Smooth muscle cell (in vitro differentiated cells): Measurements from ENCODE around the gene OGFOD3. TPM values are rescaled to one million over a fixed set of nuclear protein-coding genes. Genes with fewer than 3 reads are reported as not detected.
"Not testable (repeated sequence)": the region's sequence is repeated elsewhere in the genome, so short reads cannot be mapped to it uniquely, and the experiment has no call there.

ENCODE experiments used
- DNase-seq: peaks from one replicate; lab custom pipeline; 2025; ENCODE audit not compliant: unreplicated experiment; lab: John Stamatoyannopoulos, UW
- H2AFZ ChIP-seq: fragments of 200-600 bp; sonication (generic); 2 replicates; pipeline ENCODE4 v1.6.0; 2016; ENCODE audit warnings: antibody characterized with exemption, low read depth, mild to moderate bottlenecking
- H3F3A ChIP-seq: fragments of 200-600 bp; sonication (generic); 2 replicates; pipeline ENCODE4 v1.6.0; 2017; ENCODE audit warnings: antibody characterized with exemption, low read depth
- H3K27ac ChIP-seq: fragments of 200-600 bp; sonication (generic); 2 replicates; pipeline ENCODE4 v1.5.1; 2016; ENCODE audit warnings: low read depth, mild to moderate bottlenecking
- H3K27me3 ChIP-seq: fragments of 200-600 bp; sonication (generic); 2 replicates; pipeline ENCODE4 v1.6.1; 2016; ENCODE audit warnings: low read depth, mild to moderate bottlenecking
- H3K36me3 ChIP-seq: fragments of 200-600 bp; sonication (generic); 2 replicates; pipeline ENCODE4 v1.5.1; 2016; ENCODE audit warnings: low read depth
- H3K4me1 ChIP-seq: fragments of 200-600 bp; sonication (generic); 2 replicates; pipeline ENCODE4 v1.5.1; 2016; ENCODE audit warnings: low read depth
- H3K4me2 ChIP-seq: fragments of 200-600 bp; sonication (generic); 2 replicates; pipeline ENCODE4 v1.6.0; 2016; ENCODE audit warnings: mild to moderate bottlenecking
- H3K4me3 ChIP-seq: fragments of 200-600 bp; sonication (generic); 2 replicates; pipeline ENCODE4 v1.5.1; 2016; ENCODE audit warnings: mild to moderate bottlenecking
- H3K79me2 ChIP-seq: fragments of 200-600 bp; sonication (generic); 2 replicates; pipeline ENCODE4 v1.6.0; 2016; ENCODE audit warnings: low read depth, mild to moderate bottlenecking
- H3K9ac ChIP-seq: fragments of 200-600 bp; sonication (generic); 2 replicates; pipeline ENCODE4 v1.6.0; 2016; ENCODE audit warnings: low read depth
- H3K9me3 ChIP-seq: fragments of 200-600 bp; sonication (generic); replicated peaks from 2 replicates; pipeline ENCODE4 v1.5.1; 2016; ENCODE audit warnings: low read depth
- H4K20me1 ChIP-seq: fragments of 200-600 bp; sonication (generic); 2 replicates; pipeline ENCODE4 v1.6.0; 2016; ENCODE audit warnings: low read depth
- CTCF ChIP-seq: fragments of 200-600 bp; sonication (generic); IDR thresholded peaks from 2 replicates; pipeline ENCODE4 v1.5.1; 2017; ENCODE audit warnings: borderline replicate concordance, mild to moderate bottlenecking, antibody characterized with exemption; ENCODE audit not compliant: insufficient read depth, poor library complexity, severe bottlenecking
- WGBS: methylation state at CpG from one replicate; pipeline ENCODE4 v1.1.7; 2016; ENCODE audit warnings: low lambda C conversion rate; 5-methylcytosine and 5-hydroxymethylcytosine counted together
- polyA plus RNA-seq: library from polyadenylated mRNA; unstranded; fragments of >200 nt; fragmentation: Nextera tagmentation; extraction: Ambion mirVana; gene quantifications from 2 replicates; pipeline ENCODE4 v1.2.1, GENCODE V29; 2016
- total RNA-seq: library from RNA; depleted of rRNA; stranded (reverse); fragments of >200 nt; gene quantifications from 2 replicates; pipeline ENCODE4 v1.2.3, GENCODE V29; 2014

The OGFOD3 gene
- total and polyA plus RNA-seq, 2 experiments from 2014 or later, result 10.5 to 30.4 TPM

- H2AFZ ChIP-seq, result no peak overlapping the region
- H3K27ac ChIP-seq, result no peak overlapping the region
- no peak overlapping the region for H3K4me3 ChIP-seq
- no peak for TF ChIP-seq CTCF
- WGBS, result 92% methylated on average over 6 of the region's 6 CpGs
- no peaks in the 10 kb centered on the region for H3K79me2 ChIP-seq
- no peaks in the 10 kb centered on the region for H3K36me3 ChIP-seq
- no peaks in the 10 kb centered on the region for H3K4me1 ChIP-seq
- H3K9ac ChIP-seq, result no peak overlapping the region
- no peak for DNase-seq
- H3F3A ChIP-seq, result no peaks in the 10 kb centered on the region
- H4K20me1 ChIP-seq, result no peaks in the 10 kb centered on the region
- H3K4me2 ChIP-seq, result no peak overlapping the region
- no peaks in the 10 kb centered on the region for H3K27me3 ChIP-seq
- no peaks in the 10 kb centered on the region for H3K9me3 ChIP-seq
Measured at GRCh38 chr17:82361885-82362633, 56.3 kb downstream of the OGFOD3 start.

GRCh38 chr17:82359451-82360074 lies 58.8 kb downstream of the OGFOD3 start:
- H3K4me1 ChIP-seq, H3K27me3 ChIP-seq, H4K20me1 ChIP-seq, H3K27ac ChIP-seq, H3K36me3 ChIP-seq, H3K79me2 ChIP-seq, H3K4me2 ChIP-seq, H3F3A ChIP-seq, DNase-seq, H2AFZ ChIP-seq, H3K4me3 ChIP-seq, H3K9me3 ChIP-seq, H3K9ac ChIP-seq: not testable (repeated sequence)
- no CpG with 5 or more reads among the region's 1 CpG for WGBS

GRCh38 chr17:82358465-82359350 lies 59.7 kb downstream of the OGFOD3 start, which contains the start of gene TEX19:
Gene TEX19 (plus strand): TSS chr17:82359247. CDS start chr17:82362151, 2,904 bp downstream.
- 86% methylated on average over 21 of the region's 21 CpGs for WGBS
- H2AFZ ChIP-seq, result no peak within 1 kb of the TSS
- no peaks in the 10 kb centered on the region for H3K9me3 ChIP-seq
- H3K27me3 ChIP-seq, result no peaks in the 10 kb centered on the region
- no peaks in the 10 kb centered on the region for H3K4me1 ChIP-seq
- no peak within 1 kb of the TSS for H3K4me3 ChIP-seq
- no peak for DNase-seq
- no peaks in the 10 kb centered on the region for H3K79me2 ChIP-seq
- H3K9ac ChIP-seq, result no peak within 1 kb of the TSS
- H3F3A ChIP-seq, result no peaks in the 10 kb centered on the region
- H3K36me3 ChIP-seq, result no peaks in the 10 kb centered on the region
- no peak within 1 kb of the TSS for H3K27ac ChIP-seq
- H4K20me1 ChIP-seq, result no peaks in the 10 kb centered on the region
- no peak within 1 kb of the TSS for H3K4me2 ChIP-seq
- TF ChIP-seq CTCF, result no peak

GRCh38 chr17:82357394-82357793 lies 61.0 kb downstream of the OGFOD3 start:
- TF ChIP-seq CTCF, result no peak

More at GRCh38 chr17:82357394-82357793, 61.0 kb downstream of the OGFOD3 start:
- H3K4me3 ChIP-seq, result no peak overlapping the region
- H3K9ac ChIP-seq, result no peak overlapping the region
- no peaks in the 10 kb centered on the region for H3K27me3 ChIP-seq
- no peak for DNase-seq
- no peaks in the 10 kb centered on the region for H3K79me2 ChIP-seq
- H3K4me1 ChIP-seq, result no peaks in the 10 kb centered on the region
- H3K27ac ChIP-seq, result no peak overlapping the region
- H3K36me3 ChIP-seq, result no peaks in the 10 kb centered on the region
- no peak overlapping the region for H2AFZ ChIP-seq
- no peaks in the 10 kb centered on the region for H4K20me1 ChIP-seq
- H3K9me3 ChIP-seq, result no peaks in the 10 kb centered on the region
- no peaks in the 10 kb centered on the region for H3F3A ChIP-seq
- H3K4me2 ChIP-seq, result no peak overlapping the region
- WGBS, result 74% methylated on average over 2 of the region's 2 CpGs
